ENCODE results near the gene STXBP2.

GRCh38 chr19:7640803-7641202, 3.9 kb downstream of the STXBP2 start:
- TF ChIP-seq, protein P1, sequence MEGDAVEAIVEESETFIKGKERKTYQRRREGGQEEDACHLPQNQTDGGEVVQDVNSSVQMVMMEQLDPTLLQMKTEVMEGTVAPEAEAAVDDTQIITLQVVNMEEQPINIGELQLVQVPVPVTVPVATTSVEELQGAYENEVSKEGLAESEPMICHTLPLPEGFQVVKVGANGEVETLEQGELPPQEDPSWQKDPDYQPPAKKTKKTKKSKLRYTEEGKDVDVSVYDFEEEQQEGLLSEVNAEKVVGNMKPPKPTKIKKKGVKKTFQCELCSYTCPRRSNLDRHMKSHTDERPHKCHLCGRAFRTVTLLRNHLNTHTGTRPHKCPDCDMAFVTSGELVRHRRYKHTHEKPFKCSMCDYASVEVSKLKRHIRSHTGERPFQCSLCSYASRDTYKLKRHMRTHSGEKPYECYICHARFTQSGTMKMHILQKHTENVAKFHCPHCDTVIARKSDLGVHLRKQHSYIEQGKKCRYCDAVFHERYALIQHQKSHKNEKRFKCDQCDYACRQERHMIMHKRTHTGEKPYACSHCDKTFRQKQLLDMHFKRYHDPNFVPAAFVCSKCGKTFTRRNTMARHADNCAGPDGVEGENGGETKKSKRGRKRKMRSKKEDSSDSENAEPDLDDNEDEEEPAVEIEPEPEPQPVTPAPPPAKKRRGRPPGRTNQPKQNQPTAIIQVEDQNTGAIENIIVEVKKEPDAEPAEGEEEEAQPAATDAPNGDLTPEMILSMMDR (IDR thresholded peaks at IDR 0.05), result no peak
- no peak for TF ChIP-seq POLR2A (IDR thresholded peaks at IDR 0.05)

All from esophagus squamous epithelium (tissue), 4 donors.